Ramos (cell line): ENCODE data around the gene FAM234B.

Experiments
- in situ Hi-C: fragments of 300-500 bp; cut with MboI; formaldehyde crosslinking; loops from one replicate; pipeline ENCODE4 v1.14.3; 2022; ENCODE audit warnings: low sequenced_read_pairs; ENCODE audit not compliant: unreplicated experiment

The FAM234B gene, protein sequence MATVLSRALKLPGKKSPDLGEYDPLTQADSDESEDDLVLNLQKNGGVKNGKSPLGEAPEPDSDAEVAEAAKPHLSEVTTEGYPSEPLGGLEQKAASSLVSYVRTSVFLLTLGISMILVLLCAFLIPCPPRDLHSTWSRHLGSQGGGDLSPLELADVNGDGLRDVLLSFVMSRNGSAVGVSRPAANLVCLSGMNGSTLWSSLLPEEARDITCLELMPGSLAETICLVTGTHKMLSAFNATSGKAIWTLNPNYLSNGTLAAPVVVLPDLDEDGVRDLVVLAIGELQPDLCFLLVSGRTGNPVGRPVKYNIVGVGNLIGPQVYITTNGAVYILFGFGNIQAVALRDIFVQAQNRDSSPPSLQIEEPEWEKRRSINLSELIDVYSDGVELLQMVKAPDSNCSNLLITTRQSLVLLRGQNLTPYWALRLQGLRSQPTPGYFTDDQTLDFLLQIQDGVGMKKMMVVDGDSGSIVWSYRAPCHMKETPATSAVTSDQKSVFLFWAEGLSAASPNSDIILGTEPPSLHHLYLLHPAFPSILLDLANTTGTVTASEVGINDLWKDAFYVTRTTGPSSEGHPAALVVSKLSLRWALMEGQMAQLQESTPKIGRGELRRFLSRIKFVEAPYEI

GRCh38 chr12:13044002-13044905, at the start of gene FAM234B:
TSS of gene FAM234B (plus strand) at chr12:13044381. CDS start at chr12:13044404, 23 bp downstream.
- in situ Hi-C loops: no loop called here

GRCh38 chr12:12995088-12995487, 49.1 kb upstream of the FAM234B start:
- in situ Hi-C loops: no loop called here

- in situ Hi-C loops: no loop called here
Observed at GRCh38 chr12:12996209-12996608, 48.0 kb upstream of the FAM234B start.

DNA sequence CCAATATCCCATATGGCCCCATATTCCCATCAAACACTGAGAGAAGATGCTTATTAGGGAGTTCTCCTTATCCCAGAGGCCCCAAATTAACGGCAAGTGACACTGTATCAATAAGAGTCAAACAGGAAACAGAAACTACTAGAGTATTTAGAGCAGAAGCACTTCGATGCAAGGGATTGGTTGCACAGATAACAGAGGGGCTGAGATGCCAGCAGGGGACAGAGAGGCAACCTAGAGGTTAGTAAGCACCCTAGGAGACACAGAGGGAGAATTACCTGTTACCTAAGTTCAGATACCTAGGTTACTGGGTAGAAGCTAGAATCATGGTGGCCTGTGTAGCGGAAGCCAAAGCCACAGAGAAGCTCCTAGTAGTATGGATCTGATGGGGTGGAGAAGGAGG, 47.0 kb upstream of the FAM234B start:
- in situ Hi-C loops: no loop called here

GRCh38 chr12:12997734-12998133, 46.4 kb upstream of the FAM234B start:
- in situ Hi-C loops: no loop called here

DNA sequence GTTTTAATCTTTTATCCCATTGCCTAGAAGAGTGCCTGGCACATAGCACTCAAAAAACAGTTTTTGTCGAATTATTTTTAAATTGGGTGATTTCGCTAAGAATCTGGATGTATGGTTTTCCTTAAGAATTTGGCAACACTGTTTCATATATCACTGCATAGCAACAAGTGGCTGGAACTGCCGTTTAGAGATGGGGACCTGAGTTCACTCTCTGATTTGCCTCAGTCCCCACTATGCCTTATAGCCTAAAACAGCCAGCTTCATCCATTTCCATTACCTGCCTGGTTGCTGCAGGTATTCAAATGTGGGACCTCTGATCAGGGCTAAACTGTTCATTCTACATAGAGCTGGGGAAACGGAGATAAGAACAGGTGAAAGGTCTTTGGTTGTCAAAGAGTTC, 45.9 kb upstream of the FAM234B start:
- in situ Hi-C loops: no loop called here

DNA sequence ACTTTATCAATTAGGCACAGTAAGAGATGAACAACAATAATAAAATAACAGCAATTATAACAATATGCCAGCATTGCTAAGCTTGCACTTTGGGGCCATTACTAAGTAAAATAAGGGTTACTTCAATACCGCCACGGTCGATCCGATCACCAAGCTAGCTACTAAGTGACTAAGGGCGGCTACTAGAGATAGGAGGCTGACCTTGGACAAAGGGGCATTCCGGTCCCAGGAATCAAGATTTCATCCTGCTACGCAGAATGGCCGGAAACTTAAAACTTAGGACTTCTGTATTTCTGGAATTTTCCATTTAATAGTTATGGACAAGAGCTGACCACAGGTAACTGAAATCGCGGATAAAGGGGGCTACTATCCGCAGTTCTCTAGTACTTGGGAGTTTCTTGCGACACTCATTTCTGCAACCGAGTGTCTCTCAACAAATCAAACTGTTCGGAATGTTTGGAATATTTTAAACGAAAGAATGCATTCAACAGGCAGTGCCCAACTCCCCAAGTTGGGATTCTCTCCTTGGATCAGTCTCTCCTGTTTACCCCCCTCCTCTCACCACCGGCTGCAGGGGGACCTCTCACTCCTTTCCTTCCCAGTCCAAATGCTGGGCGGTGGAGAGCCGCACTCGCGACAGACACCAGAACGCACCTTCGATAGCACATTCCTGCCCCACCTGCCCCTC, 44.8 kb upstream of the FAM234B start:
- in situ Hi-C loops: no loop called here

- in situ Hi-C loops: no loop called here
Observed at GRCh38 chr12:12999959-13000615, 44.1 kb upstream of the FAM234B start, which contains the start of gene HEBP1. TSS of gene HEBP1 (minus strand) at chr12:13000265. CDS start at chr12:13000114, 151 bp downstream.

DNA sequence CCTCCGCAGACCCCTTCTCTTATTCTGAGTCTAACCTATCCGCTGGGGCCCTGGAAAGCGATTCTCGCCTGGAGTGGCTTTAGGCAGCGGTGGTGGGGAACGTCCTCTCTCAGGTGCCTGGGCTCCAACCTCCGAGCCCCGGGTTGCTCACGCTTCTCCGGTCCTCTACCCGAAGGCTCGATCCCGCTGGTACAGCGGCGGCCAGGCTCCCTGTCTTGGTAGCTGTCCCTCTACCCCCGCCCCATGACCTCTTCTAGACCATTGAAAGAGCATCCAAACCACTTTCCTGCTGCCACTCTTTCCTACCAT, 43.6 kb upstream of the FAM234B start:
- in situ Hi-C loops: no loop called here

GRCh38 chr12:13000925-13001774, 43.0 kb upstream of the FAM234B start:
- in situ Hi-C loops: no loop called here

GRCh38 chr12:13001775-13002040, 42.5 kb upstream of the FAM234B start:
- in situ Hi-C loops: no loop called here

DNA sequence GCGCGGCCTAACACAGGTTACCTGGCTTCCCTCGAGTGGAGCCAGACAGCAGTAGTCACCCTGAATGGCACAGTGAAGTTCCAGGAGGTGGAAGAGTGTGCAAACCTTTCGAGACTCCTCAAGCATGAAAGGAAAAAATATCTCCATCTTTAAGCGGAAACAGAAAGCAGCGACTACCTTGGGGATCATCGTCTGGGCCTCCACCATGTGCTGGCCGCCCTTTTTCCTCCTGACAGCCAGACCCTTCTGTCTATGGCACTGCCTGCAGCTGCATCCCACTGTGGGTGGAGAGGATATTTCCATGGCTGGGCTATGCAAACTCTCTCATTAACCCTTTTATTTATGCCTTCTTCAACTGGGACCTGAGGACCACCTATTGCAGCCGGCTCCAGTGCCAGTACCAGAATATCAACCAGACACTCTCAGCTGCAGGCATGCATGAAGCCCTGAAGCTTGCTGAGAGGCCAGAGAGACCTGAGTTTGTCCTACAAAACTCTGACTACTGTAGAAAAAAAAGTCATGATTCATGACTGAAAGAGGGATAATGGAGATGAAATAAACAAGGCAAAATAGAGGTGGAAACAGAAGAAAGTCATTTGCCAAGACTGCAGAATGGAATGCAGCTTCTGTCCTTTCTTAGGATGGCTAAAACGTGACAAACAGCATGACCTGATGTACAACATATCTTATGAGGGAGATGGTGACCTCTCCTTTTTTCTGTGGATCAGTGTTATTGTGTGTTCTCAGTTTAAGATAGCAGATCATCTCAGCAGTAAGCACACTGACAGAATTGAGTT, 41.7 kb upstream of the FAM234B start:
- in situ Hi-C loops: no loop called here

DNA sequence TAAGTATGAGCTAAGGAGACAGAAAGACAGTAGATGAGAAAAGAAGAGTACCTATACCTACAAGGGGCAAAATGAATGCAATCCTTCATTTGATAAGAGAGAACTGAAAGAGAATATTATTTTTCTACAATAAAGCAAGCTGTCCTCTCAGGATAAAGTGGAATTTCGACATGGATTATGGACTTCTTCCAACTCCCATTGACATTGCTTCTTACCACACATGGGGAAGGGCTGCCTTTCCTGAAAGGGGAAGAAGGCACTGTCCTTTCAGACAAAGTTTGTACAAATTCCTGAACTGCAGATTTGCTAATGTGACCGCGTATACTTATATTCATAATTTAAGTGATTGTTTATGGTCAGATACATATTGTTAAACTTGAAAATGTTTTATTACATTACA, 39.8 kb upstream of the FAM234B start:
- in situ Hi-C loops: no loop called here

- in situ Hi-C loops: no loop called here
Observed at GRCh38 chr12:13004986-13005385, 39.2 kb upstream of the FAM234B start.

DNA sequence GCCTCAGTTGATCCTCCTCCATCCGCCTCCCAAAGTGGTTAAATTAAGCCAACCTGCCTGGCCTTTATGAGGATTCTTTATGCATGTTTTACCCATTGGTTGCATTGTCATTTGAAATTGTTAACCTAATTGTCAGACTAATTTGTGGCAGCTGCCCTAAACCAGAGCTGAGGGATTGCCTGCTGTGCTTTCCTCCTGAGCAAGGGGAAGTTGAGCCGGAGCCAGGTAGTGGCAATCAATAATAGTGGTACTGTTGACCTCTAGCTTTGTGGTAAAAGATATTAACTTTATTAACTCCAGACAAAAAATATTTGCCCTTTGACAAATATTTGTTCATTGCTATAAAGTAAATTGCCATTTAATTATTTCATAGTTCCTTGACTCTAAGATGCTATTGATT, 38.5 kb upstream of the FAM234B start:
- in situ Hi-C loops: no loop called here

GRCh38 chr12:13007496-13008233, 36.5 kb upstream of the FAM234B start:
- in situ Hi-C loops: no loop called here

DNA sequence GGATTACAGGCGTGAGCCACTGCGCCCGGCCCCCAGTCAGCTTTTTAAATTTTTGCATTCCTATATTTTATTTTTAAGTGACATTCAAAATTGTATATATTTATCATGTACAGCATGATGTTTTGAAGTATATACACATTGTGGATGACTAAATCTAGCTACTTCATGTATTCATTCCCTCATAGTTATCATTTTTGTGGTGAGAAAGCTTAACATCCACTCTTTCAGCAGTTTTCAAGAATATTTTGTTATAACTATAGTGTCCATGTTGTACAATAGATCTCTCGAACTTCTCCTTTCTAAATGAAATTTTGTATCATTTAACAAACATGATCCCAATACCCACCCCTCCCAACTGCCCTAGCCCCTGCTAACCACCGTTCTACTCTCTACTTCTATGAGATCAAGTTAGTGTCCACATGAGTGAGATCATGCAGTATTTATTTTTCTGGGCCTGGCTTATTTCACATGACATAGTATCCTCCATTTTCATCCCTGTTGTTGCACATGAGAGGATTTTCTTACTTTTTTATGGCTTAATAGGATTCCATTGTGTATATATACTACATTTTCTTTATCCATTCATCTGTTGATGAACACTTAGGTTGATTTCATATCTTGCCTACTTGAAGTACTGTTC, 35.3 kb upstream of the FAM234B start:
- in situ Hi-C loops: no loop called here
